GM18517 (cell line): ENCODE data around the gene C5orf58.
"Not testable (repeated sequence)": the region's sequence is repeated elsewhere in the genome, so short reads cannot be mapped to it uniquely, and the experiment has no call there.

Experiments
- ATAC-seq: cut with Tn5 transposase; IDR thresholded peaks from one replicate; pipeline ENCODE4 v1.9.1; 2021; ENCODE audit warnings: mild to moderate bottlenecking, moderate library complexity; ENCODE audit not compliant: unreplicated experiment

Gene C5orf58

GRCh38 chr5:170223360-170223759 lies 9.4 kb upstream of the C5orf58 start:
- ATAC-seq = no peak

- ATAC-seq = no peak
Observed at GRCh38 chr5:170223906-170224305, 8.9 kb upstream of the C5orf58 start.

- ATAC-seq = no peak
Observed at GRCh38 chr5:170225326-170226128, 7.3 kb upstream of the C5orf58 start.

GRCh38 chr5:170226129-170226615 lies 6.6 kb upstream of the C5orf58 start:
- ATAC-seq = no peak

GRCh38 chr5:170226661-170227060 lies 6.1 kb upstream of the C5orf58 start:
- no peak for ATAC-seq

- ATAC-seq = no peak
Observed at GRCh38 chr5:170228762-170229435, 3.9 kb upstream of the C5orf58 start.

- ATAC-seq = no peak
Observed at GRCh38 chr5:170233358-170233892, 640 bp downstream of the C5orf58 start.

- ATAC-seq = no peak
Observed at GRCh38 chr5:170235876-170236864, 3.4 kb downstream of the C5orf58 start.

GRCh38 chr5:170238456-170239196 lies 5.8 kb downstream of the C5orf58 start:
- no peak for ATAC-seq

- not testable (repeated sequence) for ATAC-seq
Observed at GRCh38 chr5:170245436-170245835, 12.7 kb downstream of the C5orf58 start.

- ATAC-seq = no peak
Observed at GRCh38 chr5:170246126-170246870, 13.5 kb downstream of the C5orf58 start.

GRCh38 chr5:170247363-170247762 lies 14.6 kb downstream of the C5orf58 start:
- ATAC-seq = no peak

GRCh38 chr5:170248172-170248930 lies 15.6 kb downstream of the C5orf58 start:
- ATAC-seq = no peak

- not testable (repeated sequence) for ATAC-seq
Observed at GRCh38 chr5:170248931-170249227, 16.1 kb downstream of the C5orf58 start.

GRCh38 chr5:170249355-170249754 lies 16.6 kb downstream of the C5orf58 start:
- no peak for ATAC-seq

GRCh38 chr5:170250810-170251317 lies 18.1 kb downstream of the C5orf58 start:
- ATAC-seq = no peak

- ATAC-seq = no peak
Observed at GRCh38 chr5:170251462-170251861, 18.7 kb downstream of the C5orf58 start.

- ATAC-seq = no peak
Observed at GRCh38 chr5:170252109-170252508, 19.3 kb downstream of the C5orf58 start.
